ENCODE results near the gene PLP1.

GRCh38 chrX:103823591-103823990 lies 47.0 kb downstream of the PLP1 start:
- TF ChIP-seq CTCF (IDR thresholded peaks at IDR 0.05; ENCODE audit: control extremely low read depth in 1 of 3, insufficient read depth in 1 of 3, low read depth in 1 of 3, low read length in 3 of 3) (no peak), PHF8 (conservative IDR thresholded peaks at IDR 0.05; ENCODE audit: low read depth, low read length) (no peak), TBP (IDR thresholded peaks at IDR 0.05; ENCODE audit: low read depth, low read length) (no peak), ATF3 (IDR thresholded peaks at IDR 0.05; ENCODE audit: insufficient read depth, low read depth, low read length) (no peak), SUZ12 (IDR thresholded peaks at IDR 0.05; ENCODE audit: low read length) (no peak), ZNF274 (IDR thresholded peaks at IDR 0.05; ENCODE audit: borderline replicate concordance, extremely low read depth, low read length) (no peak), ATF2 (IDR thresholded peaks at IDR 0.05; ENCODE audit: low read length) (no peak), EZH2 (IDR thresholded peaks at IDR 0.05; ENCODE audit: low read depth, low read length, severe bottlenecking) (no peak), POLR2A (IDR thresholded peaks at IDR 0.05; ENCODE audit: control extremely low read depth in 1 of 2, low read depth in 2 of 2, low read length in 2 of 2) (no peak), EGR1 (IDR thresholded peaks at IDR 0.05; ENCODE audit: borderline replicate concordance, low read depth, low read length) (no peak), HDAC6 (IDR thresholded peaks at IDR 0.05; ENCODE audit: low read depth, low read length) (no peak), TEAD4 (IDR thresholded peaks at IDR 0.05; ENCODE audit: low read depth, low read length) (no peak), TAF1 (IDR thresholded peaks at IDR 0.05; ENCODE audit: low read depth, low read length) (no peak), GABPA (IDR thresholded peaks at IDR 0.05; ENCODE audit: borderline replicate concordance, insufficient read depth, low read length) (no peak)
